Posterior cingulate gyrus (tissue), 11 donors: Measurements from ENCODE around the gene UST.
A peak's percentile ranks its signal among the peaks of the same experiment; 100 is the strongest.

Experiments
- DNase-seq, 10 donors: peaks; one replicate each; pipeline versions ENCODE4 v3.0.0 to v3.0.0-alpha.2; 2020 to 2021; ENCODE audit warnings: mixed read lengths in 3 of 10
- intact Hi-C: fragments of 100-400 bp; cut with DNase I; formaldehyde crosslinking; loops from one replicate; pipeline ENCODE4 v1.15.1; 2023

The UST gene

DNA sequence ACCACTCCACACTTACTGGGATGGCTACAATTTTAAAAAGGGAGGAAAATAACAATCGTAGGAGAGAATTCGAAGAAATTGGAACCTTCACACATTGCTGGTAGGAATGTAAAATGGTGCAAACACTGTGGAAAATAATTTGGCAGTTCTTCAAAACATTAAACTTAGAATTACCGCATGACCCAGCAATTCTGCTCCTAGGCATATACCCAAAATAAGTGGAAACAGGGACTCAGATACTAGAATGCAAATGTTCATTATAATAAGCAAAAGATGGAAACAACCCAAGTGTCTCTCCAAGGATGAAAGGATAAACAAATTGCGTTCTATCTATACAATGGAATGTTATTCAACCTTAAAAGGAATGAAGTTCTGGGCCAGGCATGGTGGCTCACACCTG, 325.2 kb downstream of the UST start:
- DNase-seq = no peak

DNA sequence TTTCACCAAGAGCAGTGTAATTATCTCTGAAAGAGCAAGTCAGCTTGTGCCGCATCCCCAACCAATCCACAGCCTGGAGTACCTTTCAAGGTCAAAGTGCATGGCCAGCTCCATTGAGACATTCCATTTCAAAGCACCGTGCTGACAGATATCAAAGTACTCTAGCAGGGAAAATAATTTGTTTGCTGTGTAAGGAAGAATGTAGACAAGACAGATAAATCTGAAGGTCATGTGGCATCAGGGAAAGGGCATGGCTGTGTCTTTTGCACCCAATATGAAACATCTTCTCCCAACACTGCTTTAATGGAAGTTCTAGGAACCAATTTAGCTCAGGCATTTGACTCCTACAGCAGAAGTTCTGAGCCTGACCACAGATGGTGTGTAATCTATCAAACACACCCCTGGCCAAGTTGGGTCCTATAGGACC, 328.0 kb downstream of the UST start:
- no peak for DNase-seq
- intact Hi-C loops = no loop called here

More for the DNA sequence above, 325.2 kb downstream of the UST start:
- intact Hi-C loops = no loop called here

DNA sequence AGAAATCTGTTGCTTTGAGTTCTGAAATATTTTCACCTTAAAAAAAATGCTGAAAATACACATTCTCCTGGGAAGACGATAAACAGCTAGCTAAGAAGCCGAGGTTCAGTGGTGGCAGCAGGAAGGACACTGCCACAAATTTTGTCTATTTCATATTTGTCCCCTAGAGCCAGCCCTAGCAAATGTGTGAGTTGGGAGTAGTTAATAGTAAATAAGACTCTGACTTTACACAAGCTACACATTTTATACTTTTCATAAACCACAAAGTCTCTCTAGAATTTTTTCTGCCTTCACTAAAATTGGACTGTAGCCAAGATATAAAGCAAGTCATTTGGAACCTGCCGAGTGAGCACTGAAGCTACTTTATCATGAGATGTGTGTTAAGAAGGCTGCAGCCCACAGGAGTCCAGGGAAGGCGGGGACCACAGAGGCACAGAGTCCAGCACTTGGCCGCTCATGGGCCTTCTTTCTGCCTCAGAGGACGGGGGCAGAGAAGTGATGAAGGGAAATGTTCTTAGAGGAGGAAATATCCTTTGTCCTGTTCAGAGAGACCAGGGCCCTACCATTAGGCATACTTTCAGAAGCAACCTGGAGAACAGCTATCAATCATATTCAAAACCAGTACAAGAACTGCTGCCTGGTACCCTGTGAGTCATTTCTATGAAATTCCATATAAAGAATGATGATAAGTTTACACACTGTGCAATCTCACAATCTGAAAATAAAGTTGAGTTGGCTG, 329.0 kb downstream of the UST start:
- DNase-seq = no peak
- intact Hi-C loops = no loop called here

DNA sequence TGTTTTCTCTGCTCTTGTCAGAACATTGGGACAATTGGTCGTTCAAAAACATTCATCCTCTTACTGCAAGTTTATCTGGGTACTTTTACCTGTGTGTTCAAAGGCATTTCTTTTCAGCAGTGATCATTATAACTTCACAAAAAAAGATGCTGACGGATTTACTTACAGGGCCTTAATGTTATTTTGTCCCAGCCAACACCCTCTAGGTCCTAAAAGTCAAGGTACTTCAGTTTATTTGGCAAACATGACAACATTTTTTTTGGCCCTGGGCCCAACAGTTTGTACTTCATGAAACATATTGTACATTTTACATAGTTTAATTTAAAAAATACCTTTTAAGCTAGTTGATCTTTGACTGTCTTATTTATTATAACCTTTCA, 329.5 kb downstream of the UST start:
- intact Hi-C loops = no loop called here
- no peak for DNase-seq

DNA sequence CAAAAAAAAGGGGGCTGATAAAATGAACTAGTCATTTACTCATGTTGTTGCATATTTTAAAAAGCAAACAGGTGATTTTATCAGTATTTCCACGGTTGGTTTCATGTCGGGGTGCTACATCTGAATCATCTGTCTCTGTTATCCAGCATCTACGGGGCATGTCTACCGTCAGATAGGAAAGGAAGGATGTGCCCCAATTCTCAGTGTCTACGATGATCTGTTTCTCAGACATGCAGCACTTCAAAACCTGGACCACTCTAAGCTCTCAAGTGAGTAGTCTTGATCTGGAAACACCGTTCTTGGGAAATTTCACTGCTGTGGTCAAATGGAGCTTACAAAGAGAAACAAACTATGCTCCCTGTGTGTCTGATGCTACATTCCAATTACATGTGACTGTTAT, 330.4 kb downstream of the UST start:
- intact Hi-C loops = no loop called here
- DNase-seq = no peak

DNA sequence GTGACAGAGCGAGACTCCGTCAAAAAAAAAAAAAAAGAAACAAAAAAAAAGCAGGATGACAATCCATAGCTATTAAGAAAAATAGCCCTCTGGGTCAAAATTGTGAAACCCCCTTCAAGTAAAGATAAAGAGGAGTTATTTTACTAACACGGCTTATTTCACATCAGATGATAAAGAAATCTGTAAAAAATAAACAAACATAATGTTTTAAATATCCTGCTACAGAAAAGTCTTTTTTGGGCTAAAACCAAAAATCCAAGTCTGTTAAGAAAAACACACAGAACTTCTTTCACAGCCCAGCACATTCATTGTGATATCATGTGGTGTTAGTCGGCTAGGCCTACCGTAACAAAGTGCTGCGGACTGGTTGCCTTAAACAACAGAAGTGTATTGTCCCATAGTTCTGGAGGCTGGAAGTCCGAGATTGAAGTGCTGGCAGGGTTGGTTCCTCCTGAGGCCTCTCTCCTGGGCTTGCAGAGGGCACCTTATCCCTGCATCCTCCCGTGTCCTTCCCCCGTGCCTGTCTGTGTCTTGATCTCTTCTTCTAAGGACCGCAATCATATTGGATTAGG, 331.5 kb downstream of the UST start:
- no peak for DNase-seq
- intact Hi-C loops = no loop called here

DNA sequence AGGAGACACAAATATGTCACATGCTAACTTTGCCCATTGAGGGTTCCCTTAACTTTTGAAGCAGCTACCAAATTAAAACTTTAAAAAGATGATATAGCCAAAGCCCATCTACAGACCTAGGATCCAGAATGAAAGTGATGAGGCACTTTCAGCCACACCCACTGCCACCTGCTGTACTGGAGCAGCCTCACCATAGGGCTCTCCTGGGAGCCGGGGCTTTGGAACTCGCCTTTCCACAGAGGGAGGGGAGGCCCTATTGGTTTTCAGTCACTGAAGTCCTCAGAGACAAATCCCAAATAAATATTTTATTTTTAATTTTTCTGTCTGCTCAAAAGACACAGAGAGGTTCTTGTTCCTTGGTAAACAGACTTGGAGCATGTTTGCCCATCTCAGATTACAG, 332.6 kb downstream of the UST start:
- no peak for DNase-seq
- intact Hi-C loops = no loop called here

DNA sequence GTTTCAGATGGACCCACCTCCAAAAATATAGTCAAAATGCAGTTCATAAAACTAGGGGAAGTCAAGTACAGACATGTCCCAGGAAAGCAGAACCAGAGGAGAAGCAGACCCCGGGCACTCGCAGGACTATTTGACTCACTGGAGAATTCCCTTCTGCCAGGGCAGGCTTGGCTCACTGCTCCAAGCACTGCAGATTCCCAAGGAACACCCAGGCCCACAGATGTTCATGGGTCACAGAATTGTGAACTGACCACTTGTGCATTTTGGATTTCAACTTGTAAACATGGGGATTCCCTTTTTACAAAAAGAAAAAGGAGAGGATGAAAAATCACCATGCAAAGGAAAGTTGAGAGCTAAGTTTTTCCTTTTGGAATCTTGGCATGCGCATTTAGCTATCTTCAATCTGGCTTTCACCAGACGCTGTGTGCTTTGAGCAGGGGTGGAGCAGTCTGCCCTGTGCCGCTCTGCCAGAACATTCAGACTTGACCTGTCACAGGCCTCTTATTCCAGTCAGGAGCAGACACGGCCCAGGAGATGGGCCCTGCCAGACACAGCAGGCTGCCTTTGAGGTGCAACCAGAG, 333.2 kb downstream of the UST start:
- intact Hi-C loops = no loop called here
- peak in 2 of 10 donors; percentile 11 to 75 for DNase-seq

DNA sequence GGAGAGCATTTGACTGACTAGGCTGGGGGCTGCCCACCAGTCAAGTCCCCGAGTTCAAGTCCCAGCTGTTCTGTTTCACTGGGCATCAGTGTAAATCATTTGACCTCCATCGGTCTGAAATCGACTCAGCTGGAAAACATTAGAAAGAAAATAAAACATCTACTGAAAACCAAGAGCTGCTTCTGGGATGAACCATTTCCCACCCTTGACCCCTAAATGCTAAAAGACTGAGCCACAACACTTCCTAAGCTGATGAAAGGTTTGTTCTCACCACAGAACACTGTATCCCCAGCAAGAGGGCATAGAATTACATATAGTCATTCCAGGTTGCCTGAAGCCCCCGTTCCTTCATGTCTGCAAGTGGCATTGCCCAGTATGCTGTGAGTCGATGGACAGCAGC, 333.7 kb downstream of the UST start:
- no peak for DNase-seq
- intact Hi-C loops = no loop called here

DNA sequence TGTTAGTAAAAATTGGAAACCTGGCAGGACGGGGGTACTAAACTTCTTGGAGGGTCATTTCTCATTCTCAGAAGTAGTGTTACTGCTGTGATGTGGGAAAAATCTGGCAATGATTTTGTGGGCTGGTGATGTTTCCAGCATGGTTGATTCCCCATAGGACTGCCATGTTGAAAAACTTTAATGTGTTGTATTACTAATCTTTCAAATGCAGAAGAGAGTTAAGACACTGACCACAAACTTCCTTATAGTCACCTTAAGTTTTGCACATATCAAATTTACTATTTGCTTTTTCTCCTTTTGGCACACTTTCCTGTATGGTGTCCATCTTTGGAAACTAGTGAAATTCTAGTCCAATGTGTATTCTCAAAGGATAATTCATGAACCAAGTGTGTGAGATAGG, 334.5 kb downstream of the UST start:
- no peak for DNase-seq
- intact Hi-C loops = no loop called here

DNA sequence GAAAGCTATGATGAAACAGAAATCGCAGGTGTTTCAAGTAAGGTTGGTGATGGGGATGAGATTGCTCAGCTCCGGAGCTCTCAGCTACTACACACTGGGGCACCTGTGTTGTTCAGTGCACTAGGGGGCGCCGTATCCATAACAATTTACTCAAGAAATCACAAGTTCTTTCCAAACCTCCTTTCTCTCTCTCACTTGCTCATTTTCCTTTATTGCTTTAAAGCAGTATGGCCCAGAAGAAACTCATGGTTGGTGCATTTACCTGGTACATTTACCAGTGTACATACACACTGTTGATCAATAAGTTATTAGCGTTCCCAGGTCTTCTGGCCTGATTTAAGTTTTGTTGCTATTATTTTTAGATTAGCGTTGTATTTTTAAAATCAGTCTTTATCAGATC, 335.5 kb downstream of the UST start:
- intact Hi-C loops = loop anchor here (1.0 kb wide), 2 partner anchors 350 to 435 kb away; no protein-coding TSS in a partner anchor
- DNase-seq = peak; percentile 58 to 95 (median 83)

DNA sequence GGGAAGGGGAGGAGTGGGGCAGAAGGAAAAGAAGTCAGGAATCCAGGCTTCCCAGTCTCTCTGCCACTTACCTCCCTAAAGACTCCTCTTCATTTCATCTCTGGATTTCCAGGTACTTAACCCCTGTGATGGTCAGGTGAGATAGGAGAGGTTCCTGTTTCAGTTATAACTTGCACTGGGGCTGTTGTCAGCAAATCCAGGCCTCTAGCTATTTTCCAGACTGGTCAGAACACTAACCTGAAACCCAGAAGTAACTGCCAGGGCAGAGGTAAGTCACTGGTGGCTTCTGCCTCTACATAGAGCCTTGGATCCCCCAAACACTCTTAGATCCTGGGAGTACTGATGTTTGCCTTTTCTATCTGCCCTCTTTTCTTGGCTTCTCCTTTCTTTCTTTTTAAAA, 337.2 kb downstream of the UST start:
- DNase-seq = no peak
- intact Hi-C loops = no loop called here

DNA sequence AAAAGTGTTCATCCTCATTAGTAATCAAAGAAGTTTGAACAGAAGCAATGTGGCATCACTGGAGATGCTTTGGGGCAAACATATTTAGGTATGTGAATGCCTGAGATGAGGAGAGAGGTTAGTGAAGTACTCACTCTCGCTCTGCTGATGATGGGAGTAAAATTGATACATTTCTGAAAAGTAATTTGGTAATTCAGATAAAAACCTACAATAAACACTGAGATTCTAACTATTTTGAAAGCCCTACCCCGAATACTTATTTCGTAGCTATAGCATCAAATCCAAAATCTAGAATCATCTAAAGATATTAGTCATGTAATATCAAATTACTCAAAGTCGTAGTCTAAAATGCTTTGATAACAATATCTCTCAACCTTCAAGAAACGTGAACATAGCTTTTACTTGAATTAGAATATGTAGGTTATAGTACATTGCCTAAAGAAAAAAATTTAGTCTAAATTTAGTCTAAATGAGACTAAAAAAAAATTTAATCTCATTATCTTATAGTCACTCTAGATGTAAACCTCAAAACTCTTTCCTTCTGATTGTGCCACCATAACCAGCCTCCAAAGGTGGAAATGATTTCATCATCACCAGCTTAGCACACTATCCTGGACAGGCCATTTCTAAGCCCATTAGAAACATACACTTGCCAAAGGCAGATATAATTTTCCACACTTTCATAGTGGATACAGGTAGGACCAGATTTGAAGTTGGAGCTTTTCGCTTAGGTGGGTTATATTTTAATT, 338.2 kb downstream of the UST start:
- intact Hi-C loops = no loop called here
- no peak for DNase-seq

DNA sequence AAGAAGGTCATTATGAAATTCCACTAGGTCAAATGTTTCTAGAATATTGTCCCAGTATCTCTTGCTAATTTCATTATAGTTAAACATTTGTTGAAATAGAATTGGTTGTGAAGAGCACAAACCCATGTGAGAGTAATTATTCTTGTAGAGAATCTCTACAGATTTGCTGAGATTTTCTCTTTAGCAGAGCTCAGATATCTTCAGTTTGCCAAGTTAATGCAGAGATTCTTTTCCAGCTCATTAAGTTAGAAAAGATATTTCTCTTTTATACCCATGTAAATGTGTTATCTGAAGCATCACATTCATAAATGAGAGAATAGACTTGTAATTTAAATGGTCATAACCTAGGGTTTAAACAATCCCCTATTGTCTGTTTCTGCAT, 338.7 kb downstream of the UST start:
- DNase-seq = no peak
- intact Hi-C loops = no loop called here

DNA sequence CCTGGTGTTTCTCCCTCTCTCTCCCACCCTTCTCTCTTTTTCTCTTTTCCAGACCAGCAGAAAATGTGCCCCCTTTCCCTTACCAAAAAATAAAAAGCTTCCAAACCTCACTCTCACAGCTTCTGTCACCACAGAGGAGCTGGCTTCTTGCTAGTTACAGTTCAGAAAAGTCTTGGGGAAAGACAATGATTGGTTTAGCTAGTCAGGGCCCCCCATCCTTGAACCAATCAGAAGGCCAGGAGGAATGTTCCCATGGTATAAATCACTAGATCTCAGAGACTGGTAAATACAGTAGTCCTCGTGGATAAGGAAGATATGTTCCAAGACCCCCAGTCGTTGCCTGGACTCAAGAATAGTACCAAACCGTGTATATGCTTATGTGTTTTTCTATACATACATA, 339.5 kb downstream of the UST start:
- DNase-seq = no peak
- intact Hi-C loops = no loop called here

DNA sequence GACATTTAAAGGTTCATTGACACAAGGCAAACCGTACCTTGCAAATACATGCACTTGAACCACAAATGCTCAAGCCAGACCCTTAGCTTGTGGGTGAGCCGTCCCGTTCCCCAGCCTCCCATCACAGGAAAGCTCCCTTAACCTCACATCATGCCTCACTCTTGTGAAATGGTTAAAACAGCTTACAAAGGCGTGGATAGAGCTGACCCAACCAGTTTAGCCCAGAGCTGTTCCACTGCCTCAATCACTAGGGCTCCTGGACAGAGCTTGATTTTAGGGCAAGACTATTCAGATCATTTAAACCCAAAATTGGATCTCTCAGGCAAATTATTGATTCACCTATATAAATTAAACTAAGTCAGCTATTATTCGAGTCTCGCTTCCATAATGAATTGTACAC, 341.1 kb downstream of the UST start:
- no peak for DNase-seq
- intact Hi-C loops = no loop called here

DNA sequence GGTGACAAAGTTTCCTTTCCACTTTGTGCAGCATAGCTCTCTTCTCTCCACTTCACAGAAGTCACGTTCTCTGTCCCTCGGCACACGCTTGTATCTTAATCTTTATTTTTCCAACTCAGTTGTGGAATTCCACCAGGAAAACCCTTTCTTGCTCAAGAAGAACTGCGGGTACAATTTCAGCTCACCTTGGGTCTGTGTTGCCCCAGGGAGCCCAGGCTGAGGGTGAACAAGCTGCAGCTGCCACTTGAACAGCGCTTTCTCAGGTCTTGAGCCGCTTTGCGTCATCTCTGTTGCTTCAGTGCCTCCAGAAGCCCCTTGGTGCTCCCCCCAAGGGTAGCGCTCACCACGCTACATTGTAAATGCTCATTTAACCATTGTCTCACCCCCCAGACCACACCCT, 341.5 kb downstream of the UST start:
- intact Hi-C loops = no loop called here
- DNase-seq = no peak

DNA sequence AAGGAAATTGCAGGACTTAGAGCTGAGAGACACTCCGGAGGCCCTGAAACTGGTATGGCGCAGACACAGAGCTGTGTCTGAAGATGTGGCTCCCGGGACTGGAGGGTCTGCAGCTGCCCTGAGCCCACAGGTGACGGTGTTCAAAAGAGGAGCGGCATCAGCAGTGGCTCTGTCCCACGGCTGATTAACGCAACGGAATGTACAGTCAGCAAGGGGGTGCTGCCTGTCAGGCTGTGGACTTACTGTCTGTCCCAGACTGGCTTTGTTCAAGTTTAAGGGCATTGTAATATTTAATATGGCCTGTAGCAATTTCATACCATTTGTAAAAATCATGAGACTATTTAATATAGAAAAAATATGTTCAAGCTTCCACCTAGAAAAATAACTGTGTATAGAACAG, 342.7 kb downstream of the UST start:
- no peak for DNase-seq
- intact Hi-C loops = no loop called here

DNA sequence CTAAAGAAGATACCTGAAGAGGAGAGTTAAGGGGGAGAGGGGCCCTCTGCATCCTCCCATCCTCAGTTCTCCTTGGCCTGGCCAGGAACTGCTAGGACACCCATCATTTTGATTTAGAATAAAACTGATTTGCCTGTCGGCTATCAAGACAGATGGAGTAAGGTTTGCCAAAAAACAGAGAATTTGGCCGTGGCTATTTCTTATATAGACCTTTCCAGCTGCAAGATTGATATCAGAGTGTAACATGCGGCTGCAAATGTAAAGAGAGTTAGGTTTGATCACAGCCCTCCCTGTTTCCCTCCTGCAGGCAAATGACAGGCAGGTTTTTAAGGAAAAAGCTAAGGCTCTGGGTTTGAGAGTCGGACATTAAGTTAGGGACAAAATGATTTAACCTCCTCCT, 344.1 kb downstream of the UST start:
- no peak for DNase-seq
- intact Hi-C loops = no loop called here

DNA sequence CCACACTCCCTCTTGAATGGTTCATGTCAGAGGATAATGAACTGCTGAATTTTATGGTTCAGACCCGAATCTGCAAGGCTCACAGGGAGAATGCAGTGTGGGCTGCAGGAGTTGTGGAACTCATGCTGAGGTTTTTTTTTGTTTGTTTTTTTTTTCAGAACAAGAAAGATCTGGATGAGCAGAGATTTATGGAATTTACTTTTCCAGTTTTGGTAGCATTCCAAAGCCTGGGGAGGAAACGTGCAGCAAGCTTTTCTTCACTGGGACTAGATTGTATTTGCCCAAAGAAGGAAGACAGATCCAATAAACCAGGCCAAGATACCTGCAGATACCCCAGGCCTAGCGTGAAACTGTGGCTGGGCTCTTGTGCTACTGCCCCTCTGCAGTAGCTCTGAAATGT, 346.8 kb downstream of the UST start:
- no peak for DNase-seq
- intact Hi-C loops = no loop called here

DNA sequence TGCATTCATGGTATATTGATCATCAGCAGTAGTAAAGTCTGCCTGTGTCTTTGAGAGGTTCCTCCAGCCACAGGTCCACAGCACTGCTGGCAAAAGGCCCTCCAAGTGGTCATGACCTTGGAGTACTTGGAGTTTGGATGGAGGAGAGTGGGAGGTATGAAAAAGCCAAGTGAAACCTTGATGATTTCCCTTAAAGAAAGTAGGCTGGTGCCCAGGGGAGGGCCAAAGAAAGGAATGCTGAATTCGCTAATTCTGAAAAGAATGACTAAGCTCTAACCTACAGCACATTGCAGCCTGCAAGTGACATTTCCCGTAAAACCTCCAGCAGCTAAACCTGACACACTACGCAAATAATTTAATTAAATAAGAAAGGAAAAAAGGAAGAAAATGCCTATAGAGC, 347.3 kb downstream of the UST start:
- DNase-seq = no peak
- intact Hi-C loops = no loop called here

DNA sequence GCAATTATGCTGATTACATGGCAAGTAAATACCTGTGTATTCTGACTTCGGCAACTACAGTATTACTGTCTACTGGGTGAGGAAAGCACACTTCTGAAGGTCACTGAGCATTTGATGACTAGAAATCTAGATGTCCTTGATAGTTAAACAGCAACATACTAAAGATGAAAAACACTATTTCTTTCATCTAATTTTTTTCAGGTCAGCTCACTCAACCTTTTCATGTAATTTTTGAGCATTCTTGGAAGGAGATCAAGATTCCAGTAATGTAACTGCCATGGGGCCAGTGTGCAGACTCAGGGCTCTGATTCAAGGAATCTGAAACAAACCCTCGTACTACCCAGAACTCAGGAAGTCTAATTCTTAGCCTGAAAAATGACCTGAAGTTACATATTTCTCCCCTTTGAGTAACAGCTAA, 348.1 kb downstream of the UST start:
- intact Hi-C loops = no loop called here
- no peak for DNase-seq
